SK-N-SH treated with all-trans-retinoic acid at 6 μM for 48 hours (cell line): ENCODE measurements around the gene GRIP1.

Experiments used
- ATAC-seq: fragments of 200-7000 bp; cut with Tn5 transposase; 3 replicates; pipeline ENCODE4 v1.9.1; 2020; ENCODE audit warnings: mild to moderate bottlenecking, moderate library complexity
- ARNTL ChIP-seq: fragments of 450-650 bp; formaldehyde crosslinking; IDR thresholded peaks from 2 replicates; pipeline ENCODE4 v1.5.0; 2020; ENCODE audit warnings: low read depth, mild to moderate bottlenecking, moderate library complexity, borderline replicate concordance
- BACH2 ChIP-seq: fragments of 250-450 bp; sonication (Bioruptor Pico); IDR thresholded peaks from 2 replicates; pipeline ENCODE4 v1.9.0; 2021; ENCODE audit warnings: mild to moderate bottlenecking, borderline replicate concordance
- CREB5 ChIP-seq: fragments of 250-450 bp; sonication (Bioruptor Pico); IDR thresholded peaks from 2 replicates; pipeline ENCODE4 v1.5.1; 2020; ENCODE audit warnings: low read depth, mild to moderate bottlenecking, moderate library complexity
- CSDC2 ChIP-seq: fragments of 250-450 bp; sonication (Bioruptor Pico); IDR thresholded peaks from 2 replicates; pipeline ENCODE4 v1.5.0; 2020; ENCODE audit warnings: mild to moderate bottlenecking, moderate library complexity
- ESRRG ChIP-seq: fragments of 250-450 bp; sonication (Bioruptor Pico); IDR thresholded peaks from 2 replicates; pipeline ENCODE4 v1.6.1; 2021; ENCODE audit warnings: mild to moderate bottlenecking
- GLIS3 ChIP-seq: fragments of 250-450 bp; sonication (Bioruptor Pico); IDR thresholded peaks from 2 replicates; pipeline ENCODE4 v1.5.0; 2020; ENCODE audit warnings: mild to moderate bottlenecking, moderate library complexity
- ISL1 ChIP-seq: fragments of 250-450 bp; sonication (Bioruptor Pico); IDR thresholded peaks from 2 replicates; pipeline ENCODE4 v2.1.2; 2022; ENCODE audit warnings: mild to moderate bottlenecking, moderate library complexity
- OSR1 ChIP-seq: fragments of 250-450 bp; sonication (Bioruptor Pico); IDR thresholded peaks from 2 replicates; pipeline ENCODE4 v1.8.0; 2022; ENCODE audit warnings: moderate library complexity, mild to moderate bottlenecking, inconsistent platforms
- PATZ1 ChIP-seq: fragments of 250-450 bp; sonication (Bioruptor Pico); IDR thresholded peaks from 2 replicates; pipeline ENCODE4 v1.8.0; 2020; ENCODE audit warnings: mild to moderate bottlenecking, moderate library complexity, borderline replicate concordance
- PPARA ChIP-seq: fragments of 250-450 bp; sonication (Bioruptor Pico); IDR thresholded peaks from 2 replicates; pipeline ENCODE4 v1.5.0; 2020; ENCODE audit warnings: mild to moderate bottlenecking, borderline replicate concordance
- RARB ChIP-seq: fragments of 250-450 bp; sonication (Bioruptor Pico); IDR thresholded peaks from 2 replicates; pipeline ENCODE4 v1.8.0; 2021; ENCODE audit warnings: mild to moderate bottlenecking, moderate library complexity
- TCF4 ChIP-seq: fragments of 250-450 bp; sonication (Bioruptor Pico); IDR thresholded peaks from 2 replicates; pipeline ENCODE4 v1.8.0; 2021; ENCODE audit warnings: mild to moderate bottlenecking, moderate library complexity, borderline replicate concordance
- TOX ChIP-seq: fragments of 250-450 bp; sonication (Bioruptor Pico); IDR thresholded peaks from 2 replicates; pipeline ENCODE4 v1.8.0; 2021; ENCODE audit warnings: mild to moderate bottlenecking, moderate library complexity, borderline replicate concordance
- ZFP3 ChIP-seq: fragments of 250-450 bp; sonication (Bioruptor Pico); IDR thresholded peaks from 2 replicates; pipeline ENCODE4 v1.5.0; 2020; ENCODE audit warnings: mild to moderate bottlenecking, moderate library complexity
- ZNF70 ChIP-seq: fragments of 450-650 bp; formaldehyde crosslinking; IDR thresholded peaks from 2 replicates; pipeline ENCODE4 v1.5.0; 2020; ENCODE audit warnings: mild to moderate bottlenecking, moderate library complexity
- ZNF8 ChIP-seq: fragments of 450-650 bp; formaldehyde crosslinking; IDR thresholded peaks from 2 replicates; pipeline ENCODE4 v1.5.0; 2020; ENCODE audit warnings: mild to moderate bottlenecking, moderate library complexity
- TF ChIP-seq, protein P1 (sequence below): fragments of 250-450 bp; sonication (Bioruptor Pico); IDR thresholded peaks from 2 replicates; pipeline ENCODE4 v1.8.0; 2021; ENCODE audit warnings: low read depth, mild to moderate bottlenecking, moderate library complexity, borderline replicate concordance
- TF ChIP-seq, protein P2 (sequence below): fragments of 250-450 bp; sonication (Bioruptor Pico); IDR thresholded peaks from 2 replicates; pipeline ENCODE4 v1.5.0; 2020; ENCODE audit warnings: mild to moderate bottlenecking, moderate library complexity

Gene GRIP1

DNA sequence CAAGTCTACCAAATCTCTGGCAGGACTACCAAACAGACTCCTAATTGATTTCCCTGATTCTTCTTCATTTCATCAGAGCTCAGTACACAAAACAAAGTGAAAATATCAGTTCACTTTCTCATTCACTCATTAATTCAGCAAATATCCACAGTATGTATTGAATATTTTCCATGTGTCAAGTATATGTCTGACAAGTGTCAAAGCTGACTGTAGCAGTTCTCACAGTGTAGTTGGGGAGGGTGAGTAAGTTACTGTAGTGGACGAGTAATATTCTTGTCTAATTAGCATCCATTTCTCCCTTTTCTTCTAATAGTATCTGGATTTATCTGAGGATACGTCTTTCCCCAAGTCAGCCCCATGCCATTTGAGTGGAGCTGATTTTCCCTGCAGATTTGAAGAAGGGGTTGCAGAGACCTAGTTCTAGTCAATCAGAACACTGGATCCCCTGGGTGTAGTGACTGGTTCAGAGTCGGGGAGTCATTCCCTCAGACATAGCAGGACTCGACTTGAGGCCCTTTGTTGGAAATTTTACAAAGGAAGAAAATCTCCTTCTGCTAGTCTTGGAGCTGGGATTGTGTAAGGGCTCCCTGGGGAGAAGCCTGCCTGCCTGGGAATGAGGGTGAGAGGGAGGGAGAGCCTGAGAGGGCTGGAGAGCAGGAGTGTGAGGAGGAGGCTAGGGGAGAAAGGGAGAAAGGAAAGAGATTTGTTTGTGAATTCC, 51.4 kb downstream of the GRIP1 start:
- TF ChIP-seq, protein P1, sequence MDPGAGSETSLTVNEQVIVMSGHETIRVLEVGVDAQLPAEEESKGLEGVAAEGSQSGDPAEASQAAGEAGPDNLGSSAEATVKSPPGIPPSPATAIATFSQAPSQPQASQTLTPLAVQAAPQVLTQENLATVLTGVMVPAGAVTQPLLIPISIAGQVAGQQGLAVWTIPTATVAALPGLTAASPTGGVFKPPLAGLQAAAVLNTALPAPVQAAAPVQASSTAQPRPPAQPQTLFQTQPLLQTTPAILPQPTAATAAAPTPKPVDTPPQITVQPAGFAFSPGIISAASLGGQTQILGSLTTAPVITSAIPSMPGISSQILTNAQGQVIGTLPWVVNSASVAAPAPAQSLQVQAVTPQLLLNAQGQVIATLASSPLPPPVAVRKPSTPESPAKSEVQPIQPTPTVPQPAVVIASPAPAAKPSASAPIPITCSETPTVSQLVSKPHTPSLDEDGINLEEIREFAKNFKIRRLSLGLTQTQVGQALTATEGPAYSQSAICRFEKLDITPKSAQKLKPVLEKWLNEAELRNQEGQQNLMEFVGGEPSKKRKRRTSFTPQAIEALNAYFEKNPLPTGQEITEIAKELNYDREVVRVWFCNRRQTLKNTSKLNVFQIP (CRISPR knock-in tag) = no peak
- no peak for TF ChIP-seq GLIS3 (CRISPR knock-in tag)
- no peak for TF ChIP-seq CSDC2 (CRISPR knock-in tag)
- TF ChIP-seq PATZ1 (CRISPR knock-in tag) = no peak
- no peak for TF ChIP-seq ZNF8 (CRISPR knock-in tag)
- TF ChIP-seq TCF4 (CRISPR knock-in tag) = no peak
- TF ChIP-seq PPARA (CRISPR knock-in tag) = no peak
- no peak for TF ChIP-seq BACH2 (CRISPR knock-in tag)
- no peak for ATAC-seq

DNA sequence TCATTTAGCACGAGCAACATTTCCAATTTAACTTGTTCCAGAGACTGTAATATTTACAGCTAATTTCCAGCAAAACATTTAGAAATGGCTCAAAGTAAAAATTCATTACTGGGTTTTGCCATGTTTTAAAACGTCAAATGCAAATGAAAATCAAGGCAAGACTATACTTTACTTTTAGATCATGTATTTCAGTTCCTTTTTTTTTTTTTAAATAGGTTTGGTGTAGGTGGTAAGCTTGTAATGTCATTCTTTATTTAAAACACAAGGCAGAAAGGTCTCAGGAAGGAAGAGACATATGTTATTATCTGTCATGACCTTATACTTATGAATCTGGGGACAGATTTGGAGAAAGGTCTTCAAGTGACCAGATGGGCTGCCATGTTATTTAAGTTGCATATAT, 54.1 kb downstream of the GRIP1 start:
- TF ChIP-seq ZNF8 (CRISPR knock-in tag) = no peak
- TF ChIP-seq ARNTL (CRISPR knock-in tag) = no peak
- no peak for TF ChIP-seq CSDC2 (CRISPR knock-in tag)
- no peak for TF ChIP-seq ZNF70 (CRISPR knock-in tag)
- TF ChIP-seq, protein P2, sequence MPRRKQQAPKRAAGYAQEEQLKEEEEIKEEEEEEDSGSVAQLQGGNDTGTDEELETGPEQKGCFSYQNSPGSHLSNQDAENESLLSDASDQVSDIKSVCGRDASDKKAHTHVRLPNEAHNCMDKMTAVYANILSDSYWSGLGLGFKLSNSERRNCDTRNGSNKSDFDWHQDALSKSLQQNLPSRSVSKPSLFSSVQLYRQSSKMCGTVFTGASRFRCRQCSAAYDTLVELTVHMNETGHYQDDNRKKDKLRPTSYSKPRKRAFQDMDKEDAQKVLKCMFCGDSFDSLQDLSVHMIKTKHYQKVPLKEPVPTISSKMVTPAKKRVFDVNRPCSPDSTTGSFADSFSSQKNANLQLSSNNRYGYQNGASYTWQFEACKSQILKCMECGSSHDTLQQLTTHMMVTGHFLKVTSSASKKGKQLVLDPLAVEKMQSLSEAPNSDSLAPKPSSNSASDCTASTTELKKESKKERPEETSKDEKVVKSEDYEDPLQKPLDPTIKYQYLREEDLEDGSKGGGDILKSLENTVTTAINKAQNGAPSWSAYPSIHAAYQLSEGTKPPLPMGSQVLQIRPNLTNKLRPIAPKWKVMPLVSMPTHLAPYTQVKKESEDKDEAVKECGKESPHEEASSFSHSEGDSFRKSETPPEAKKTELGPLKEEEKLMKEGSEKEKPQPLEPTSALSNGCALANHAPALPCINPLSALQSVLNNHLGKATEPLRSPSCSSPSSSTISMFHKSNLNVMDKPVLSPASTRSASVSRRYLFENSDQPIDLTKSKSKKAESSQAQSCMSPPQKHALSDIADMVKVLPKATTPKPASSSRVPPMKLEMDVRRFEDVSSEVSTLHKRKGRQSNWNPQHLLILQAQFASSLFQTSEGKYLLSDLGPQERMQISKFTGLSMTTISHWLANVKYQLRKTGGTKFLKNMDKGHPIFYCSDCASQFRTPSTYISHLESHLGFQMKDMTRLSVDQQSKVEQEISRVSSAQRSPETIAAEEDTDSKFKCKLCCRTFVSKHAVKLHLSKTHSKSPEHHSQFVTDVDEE = no peak
- TF ChIP-seq GLIS3 (CRISPR knock-in tag) = no peak
- TF ChIP-seq TOX (CRISPR knock-in tag) = no peak
- TF ChIP-seq ZFP3 (CRISPR knock-in tag) = no peak
- ATAC-seq = no peak

- TF ChIP-seq ESRRG (CRISPR knock-in tag) (no peak), GLIS3 (CRISPR knock-in tag) (no peak), PPARA (CRISPR knock-in tag) (no peak), RARB (CRISPR knock-in tag) (no peak), ISL1 (CRISPR knock-in tag) (no peak)
- TF ChIP-seq, protein P2 = no peak
- ATAC-seq = no peak
These were observed 55.4 kb downstream of the GRIP1 start for GRCh38 chr12:66623455-66623854.

DNA sequence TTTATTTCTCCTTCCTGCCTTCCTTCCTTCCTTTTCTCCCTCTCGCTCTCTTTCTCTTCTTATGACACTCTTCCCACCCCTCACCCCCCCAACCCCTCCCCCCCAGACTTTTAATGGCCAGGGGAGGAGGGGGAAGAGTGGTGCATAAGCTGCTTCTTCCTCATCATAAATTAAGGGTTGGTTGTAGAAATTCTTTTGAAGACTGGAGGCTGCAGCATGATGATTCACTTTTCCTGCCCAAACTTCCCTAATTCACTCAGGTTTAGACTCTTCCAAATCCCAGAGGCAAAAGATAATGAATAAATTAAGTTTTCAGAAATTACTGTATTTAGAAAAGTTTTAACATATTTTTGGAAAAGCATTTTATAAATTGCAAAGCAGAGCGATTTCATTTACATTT, 58.2 kb downstream of the GRIP1 start:
- no peak for ATAC-seq
- TF ChIP-seq PATZ1 (CRISPR knock-in tag) = no peak
- no peak for TF ChIP-seq CSDC2 (CRISPR knock-in tag)
- no peak for TF ChIP-seq ZNF70 (CRISPR knock-in tag)
- TF ChIP-seq OSR1 = no peak
- TF ChIP-seq CREB5 (CRISPR knock-in tag) = no peak
- TF ChIP-seq, protein P2 = no peak
- no peak for TF ChIP-seq RARB (CRISPR knock-in tag)
- no peak for TF ChIP-seq ARNTL (CRISPR knock-in tag)
- TF ChIP-seq GLIS3 (CRISPR knock-in tag) = no peak
- no peak for TF ChIP-seq ESRRG (CRISPR knock-in tag)
- no peak for TF ChIP-seq ISL1 (CRISPR knock-in tag)
- no peak for TF ChIP-seq TCF4 (CRISPR knock-in tag)
